ENCODE results near the gene ADGRL3.
A peak's percentile ranks its signal among the peaks of the same experiment; 100 is the strongest.

The ADGRL3 gene

DNA sequence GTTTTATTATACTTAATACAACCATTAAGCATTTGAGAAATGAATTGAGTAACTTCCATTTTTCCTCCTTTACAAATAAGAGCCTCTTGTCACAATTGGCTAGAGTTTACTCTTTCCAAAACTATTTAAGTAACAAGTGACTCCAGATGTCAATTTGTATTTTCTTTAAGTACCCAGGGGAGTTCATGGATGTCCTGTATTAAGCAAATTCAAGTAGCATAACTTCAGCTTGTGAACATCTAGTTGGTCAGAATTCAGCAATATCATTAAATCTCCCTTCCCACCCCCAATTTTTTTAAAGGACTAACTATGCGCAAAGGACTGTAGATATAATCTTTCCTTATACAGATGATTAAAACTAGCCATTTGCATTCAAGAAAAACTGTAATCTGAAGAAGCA is 1.4 kb upstream of the ADGRL3 start:
- H3K4me3 ChIP-seq (ENCODE audit: low read depth, low read length): no peak overlapping the region
- TF ChIP-seq, protein P1, sequence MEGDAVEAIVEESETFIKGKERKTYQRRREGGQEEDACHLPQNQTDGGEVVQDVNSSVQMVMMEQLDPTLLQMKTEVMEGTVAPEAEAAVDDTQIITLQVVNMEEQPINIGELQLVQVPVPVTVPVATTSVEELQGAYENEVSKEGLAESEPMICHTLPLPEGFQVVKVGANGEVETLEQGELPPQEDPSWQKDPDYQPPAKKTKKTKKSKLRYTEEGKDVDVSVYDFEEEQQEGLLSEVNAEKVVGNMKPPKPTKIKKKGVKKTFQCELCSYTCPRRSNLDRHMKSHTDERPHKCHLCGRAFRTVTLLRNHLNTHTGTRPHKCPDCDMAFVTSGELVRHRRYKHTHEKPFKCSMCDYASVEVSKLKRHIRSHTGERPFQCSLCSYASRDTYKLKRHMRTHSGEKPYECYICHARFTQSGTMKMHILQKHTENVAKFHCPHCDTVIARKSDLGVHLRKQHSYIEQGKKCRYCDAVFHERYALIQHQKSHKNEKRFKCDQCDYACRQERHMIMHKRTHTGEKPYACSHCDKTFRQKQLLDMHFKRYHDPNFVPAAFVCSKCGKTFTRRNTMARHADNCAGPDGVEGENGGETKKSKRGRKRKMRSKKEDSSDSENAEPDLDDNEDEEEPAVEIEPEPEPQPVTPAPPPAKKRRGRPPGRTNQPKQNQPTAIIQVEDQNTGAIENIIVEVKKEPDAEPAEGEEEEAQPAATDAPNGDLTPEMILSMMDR (IDR thresholded peaks at IDR 0.05; ENCODE audit: low read depth, low read length): no peak

DNA sequence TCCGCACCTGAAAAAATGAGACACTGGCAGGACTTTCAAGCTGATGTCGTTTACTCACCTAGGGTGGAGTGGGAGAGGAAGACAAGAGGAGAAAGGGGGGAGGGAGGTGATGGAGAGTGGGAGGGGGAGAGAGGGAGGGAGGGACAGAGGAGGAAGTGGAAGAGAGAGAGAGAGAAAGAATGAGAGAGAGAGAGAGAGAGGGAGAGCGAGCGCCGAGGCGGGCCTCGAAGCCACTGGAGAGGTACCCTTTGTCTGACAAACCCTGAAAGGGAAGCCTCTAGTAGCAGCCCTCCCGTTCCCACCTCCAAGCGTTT is 296 bp upstream of the ADGRL3 start:
- TF ChIP-seq, protein P1 (IDR thresholded peaks at IDR 0.05; ENCODE audit: low read depth, low read length): no peak
- no peak overlapping the region for H3K4me3 ChIP-seq (ENCODE audit: low read depth, low read length)

- peak overlapping the region; percentile 20; the same call in 1 of the 2 replicates for H3K4me3 ChIP-seq (ENCODE audit: low read depth, low read length)
- TF ChIP-seq, protein P1 (IDR thresholded peaks at IDR 0.05; ENCODE audit: low read depth, low read length): no peak
Observed at GRCh38 chr4:61200916-61201526, 895 bp downstream of the ADGRL3 start.

DNA sequence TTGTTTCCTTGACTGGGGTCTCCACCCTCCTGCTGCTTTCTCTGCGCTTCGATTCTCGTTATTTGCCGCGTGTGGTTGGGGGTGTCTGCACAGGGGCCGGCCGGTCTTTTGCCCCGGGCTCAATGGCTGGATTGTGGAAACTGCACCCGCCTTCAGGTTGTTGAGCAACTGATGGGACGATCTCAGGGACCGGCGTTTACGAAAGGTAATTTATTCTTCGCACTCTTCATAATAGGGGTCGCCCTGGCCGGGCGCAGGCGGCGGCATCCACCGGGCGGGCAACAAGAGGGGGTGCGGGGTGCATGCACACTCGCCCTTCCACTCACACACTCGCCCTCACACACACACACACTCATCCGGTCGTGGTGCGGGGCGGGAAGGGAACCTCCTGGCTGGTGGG is 1.4 kb downstream of the ADGRL3 start:
- TF ChIP-seq, protein P1 (IDR thresholded peaks at IDR 0.05; ENCODE audit: low read depth, low read length): no peak
- H3K4me3 ChIP-seq (ENCODE audit: low read depth, low read length): no peak overlapping the region

- no peak overlapping the region for H3K4me3 ChIP-seq (ENCODE audit: low read depth, low read length)
- TF ChIP-seq, protein P1 (IDR thresholded peaks at IDR 0.05; ENCODE audit: low read depth, low read length): no peak
Observed at GRCh38 chr4:61201961-61202637, 2.0 kb downstream of the ADGRL3 start.

DNA sequence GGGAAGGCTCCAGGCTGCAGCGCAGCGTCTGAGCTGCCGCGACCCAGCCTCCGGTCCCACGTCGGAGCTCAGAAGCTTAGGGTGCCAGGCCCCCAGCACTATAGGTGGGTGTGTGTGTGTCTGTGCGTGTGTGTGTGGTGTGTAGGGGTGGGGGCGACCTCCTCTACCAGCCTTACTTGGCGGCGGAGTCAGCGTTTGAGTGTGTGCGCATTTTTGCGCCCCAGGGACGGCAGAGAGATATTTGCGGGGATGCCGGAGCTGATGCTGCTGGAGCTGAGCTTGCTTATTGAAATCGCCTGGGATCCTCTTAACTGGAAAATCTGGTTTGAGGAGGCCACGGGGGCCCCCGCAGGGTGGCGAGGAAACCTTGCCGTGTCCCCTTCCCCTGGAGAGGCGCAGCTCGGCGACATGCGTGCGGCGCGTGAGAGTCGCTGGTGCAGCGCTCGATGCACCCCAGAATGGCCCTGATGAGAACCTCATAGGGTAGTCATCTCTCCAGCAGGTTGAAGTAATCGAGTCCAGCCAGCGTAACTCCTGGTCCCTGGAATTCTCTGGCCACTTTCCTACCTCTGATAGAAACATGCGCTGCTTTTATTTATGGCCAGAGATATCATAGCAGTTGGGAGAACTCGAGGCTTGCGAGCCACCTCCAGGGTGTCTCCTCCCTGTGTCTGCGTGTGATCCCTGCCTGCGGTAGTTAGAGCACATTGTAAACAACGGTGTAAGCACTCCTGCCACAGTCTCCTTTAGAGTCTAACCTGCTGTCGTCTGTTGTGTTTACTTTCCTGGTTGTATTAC is 2.7 kb downstream of the ADGRL3 start:
- H3K4me3 ChIP-seq (ENCODE audit: low read depth, low read length): no peak overlapping the region
- TF ChIP-seq, protein P1 (IDR thresholded peaks at IDR 0.05; ENCODE audit: low read depth, low read length): no peak

- H3K4me3 ChIP-seq (ENCODE audit: low read depth, low read length): no peak overlapping the region
- TF ChIP-seq, protein P1 (IDR thresholded peaks at IDR 0.05; ENCODE audit: low read depth, low read length): no peak
Observed at GRCh38 chr4:61203436-61203790, 3.3 kb downstream of the ADGRL3 start.

Measured in WI38 (cell line).